Activated B cell treated with CpG ODN at 0.5 μM for 24 hours (primary cell): ENCODE data around the gene MTERF2. TPM values are rescaled to one million over a fixed set of nuclear protein-coding genes. Genes with fewer than 3 reads are reported as not detected.
"Not testable (repeated sequence)": the region's sequence is repeated elsewhere in the genome, so short reads cannot be mapped to it uniquely, and the experiment has no call there.

Experiments used
- ATAC-seq: fragments of 200-7000 bp; cut with Tn5 transposase; one replicate; pipeline ENCODE4 v1.10.0; 2021; ENCODE audit warnings: low read depth, mild to moderate bottlenecking, moderate library complexity
- CTCF ChIA-PET: fragments of 350-600 bp; sonication (Branson Sonifier 250); formaldehyde crosslinking; loops from one replicate; lab custom pipeline; 2021; ENCODE audit warnings: antibody characterized with exemption; lab: Charles Lee
- POLR2A ChIA-PET: fragments of 350-600 bp; sonication (Branson Sonifier 250); formaldehyde crosslinking; loops from one replicate; lab custom pipeline; 2021; ENCODE audit warnings: antibody characterized with exemption; lab: Charles Lee
- DNase-seq: peaks from one replicate; pipeline ENCODE4 v3.0.0; 2022
- H3K27ac Mint-ChIP-seq: one replicate; pipeline ENCODE4 v1.8.0; 2020; ENCODE audit warnings: mixed read lengths
- H3K27me3 Mint-ChIP-seq: one replicate; pipeline ENCODE4 v1.8.0; 2021; ENCODE audit warnings: mixed read lengths
- H3K36me3 Mint-ChIP-seq: one replicate; pipeline ENCODE4 v1.8.0; 2021; ENCODE audit warnings: low read depth, mixed read lengths
- H3K4me1 Mint-ChIP-seq: one replicate; pipeline ENCODE4 v1.8.0; 2021; ENCODE audit warnings: mixed read lengths
- H3K4me3 Mint-ChIP-seq: one replicate; pipeline ENCODE4 v1.8.0; 2020; ENCODE audit warnings: mild to moderate bottlenecking, mixed read lengths
- H3K9me3 Mint-ChIP-seq: one replicate; pipeline ENCODE4 v1.8.0; 2020; ENCODE audit warnings: mixed read lengths
- CTCF ChIP-seq: fragments of 200-600 bp; IDR thresholded peaks from one replicate; pipeline ENCODE4 v1.8.0; 2022; ENCODE audit warnings: antibody characterized with exemption, mild to moderate bottlenecking
- intact Hi-C: fragments of 100-400 bp; cut with micrococcal nuclease; formaldehyde crosslinking; loops from one replicate; pipeline ENCODE4 v1.15.1; 2024
- total RNA-seq: library from RNA; stranded (reverse); gene quantifications from 2 replicates; pipeline ENCODE4 v1.2.3, GENCODE V29; 2022

MTERF2 gene
- total RNA-seq, 1 donor from 2014 or later, result 9.4 TPM

DNA sequence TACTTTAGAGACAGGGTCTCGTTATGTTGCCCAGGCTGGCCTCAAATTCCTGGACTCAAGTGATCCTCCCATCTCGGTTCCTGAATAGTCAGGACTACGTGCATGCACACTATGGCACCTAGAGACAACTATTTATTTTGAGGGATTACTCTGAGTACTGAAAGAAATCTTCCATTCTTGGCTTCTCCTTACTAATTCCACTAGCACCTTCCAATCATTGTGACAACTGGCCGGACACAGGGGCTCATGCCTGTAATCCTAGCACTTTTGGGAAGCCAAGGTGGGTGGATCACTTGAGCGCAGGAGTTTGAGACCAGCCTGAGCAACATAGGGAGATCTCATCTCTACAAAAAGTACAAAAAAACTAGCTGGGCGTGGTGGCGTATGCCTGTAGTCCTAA, 42.1 kb upstream of the MTERF2 start:
- no peaks in the 10 kb centered on the region for H3K4me1 Mint-ChIP-seq
- DNase-seq (no peak), ATAC-seq (no peak)
- H3K9me3 Mint-ChIP-seq, result no peaks in the 10 kb centered on the region
- ChIA-PET CTCF (no interaction called here), POLR2A (no interaction called here)
- intact Hi-C loops, result no loop called here
- no peak overlapping the region for H3K27ac Mint-ChIP-seq
- no peaks in the 10 kb centered on the region for H3K27me3 Mint-ChIP-seq
- no peak for TF ChIP-seq CTCF
- H3K4me3 Mint-ChIP-seq, result no peak overlapping the region
- H3K36me3 Mint-ChIP-seq, result no peaks in the 10 kb centered on the region

DNA sequence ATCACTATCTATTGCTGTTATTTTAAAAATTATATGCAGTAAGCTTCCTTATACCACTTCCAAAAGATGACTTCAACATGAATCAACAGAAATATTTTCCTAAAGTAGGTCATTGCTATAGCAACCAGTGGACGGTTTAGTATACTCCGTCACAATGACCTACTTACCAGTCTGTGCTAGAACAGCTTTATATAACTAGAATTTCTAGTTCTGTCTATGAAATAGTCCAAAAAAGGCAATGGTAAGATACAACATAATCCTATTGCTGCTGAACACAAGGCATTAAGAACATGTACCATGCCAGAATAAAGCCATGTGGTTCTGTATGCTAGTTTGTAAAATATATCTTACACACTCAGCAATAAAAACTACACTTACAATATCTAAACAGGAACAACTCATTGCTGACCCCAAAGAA, 40.7 kb upstream of the MTERF2 start:
- H3K4me1 Mint-ChIP-seq, result no peaks in the 10 kb centered on the region
- no peak for DNase-seq
- H3K27ac Mint-ChIP-seq, result no peak overlapping the region
- ATAC-seq, result no peak
- H3K4me3 Mint-ChIP-seq, result no peak overlapping the region
- H3K9me3 Mint-ChIP-seq, result no peaks in the 10 kb centered on the region
- no peaks in the 10 kb centered on the region for H3K27me3 Mint-ChIP-seq
- ChIA-PET POLR2A (no interaction called here), CTCF (no interaction called here)
- intact Hi-C loops, result no loop called here
- TF ChIP-seq CTCF, result no peak
- H3K36me3 Mint-ChIP-seq, result no peaks in the 10 kb centered on the region

- intact Hi-C loops, result no loop called here
- Mint-ChIP-seq H3K27me3 (no peaks in the 10 kb centered on the region), H3K36me3 (no peaks in the 10 kb centered on the region), H3K4me1 (no peaks in the 10 kb centered on the region), H3K9me3 (no peaks in the 10 kb centered on the region), H3K27ac (no peak overlapping the region), H3K4me3 (no peak overlapping the region)
- TF ChIP-seq CTCF, result no peak
- ChIA-PET POLR2A (no interaction called here), CTCF (no interaction called here)
- no peak for ATAC-seq
- DNase-seq, result no peak
These were observed 40.1 kb upstream of the MTERF2 start for GRCh38 chr12:107026806-107027635.

- H3K4me1 Mint-ChIP-seq, ATAC-seq, H3K27ac Mint-ChIP-seq, POLR2A ChIA-PET, DNase-seq, H3K27me3 Mint-ChIP-seq, H3K36me3 Mint-ChIP-seq, intact Hi-C loops, H3K4me3 Mint-ChIP-seq, H3K9me3 Mint-ChIP-seq, CTCF ChIA-PET: not testable (repeated sequence)
These were observed 39.4 kb upstream of the MTERF2 start for GRCh38 chr12:107026356-107026755.

- no peak overlapping the region for H3K27ac Mint-ChIP-seq
These were observed 38.7 kb upstream of the MTERF2 start for GRCh38 chr12:107025671-107026070.

More at GRCh38 chr12:107025671-107026070, 38.7 kb upstream of the MTERF2 start:
- ChIA-PET POLR2A (no interaction called here), CTCF (no interaction called here)
- Mint-ChIP-seq H3K27me3 (no peaks in the 10 kb centered on the region), H3K4me1 (no peaks in the 10 kb centered on the region), H3K4me3 (no peak overlapping the region), H3K36me3 (peaks cover 3% of the 10 kb centered on the region), H3K9me3 (peaks cover 1% of the 10 kb centered on the region)
- no peak for TF ChIP-seq CTCF
- intact Hi-C loops, result no loop called here
- no peak for ATAC-seq
- no peak for DNase-seq
